Stimulated activated naive CD4-positive, alpha-beta T cell (primary cell): ENCODE results near the gene SCNN1A.

ENCODE experiments used
- DNase-seq, 6 experiments: peaks; one replicate each; lab custom pipeline; 2025; lab: John Stamatoyannopoulos, UW

The SCNN1A gene

GRCh38 chr12:6384499-6385436 lies 9.4 kb upstream of the SCNN1A start:
- no peak for DNase-seq

- peak in 1 of 6 experiments; percentile 20 for DNase-seq
Observed at GRCh38 chr12:6383572-6384498, 8.5 kb upstream of the SCNN1A start, which contains the start of gene LTBR. Gene LTBR (plus strand): TSS chr12:6384162. CDS start chr12:6384359, 197 bp downstream.

- DNase-seq: no peak
Observed at GRCh38 chr12:6382982-6383381, 7.6 kb upstream of the SCNN1A start.

- DNase-seq: no peak
Observed at GRCh38 chr12:6382371-6382770, 7.0 kb upstream of the SCNN1A start.

- no peak for DNase-seq
Observed at GRCh38 chr12:6380141-6381121, 5.1 kb upstream of the SCNN1A start.

- no peak for DNase-seq
Observed at GRCh38 chr12:6378709-6379472, 3.5 kb upstream of the SCNN1A start.

GRCh38 chr12:6377667-6377994 lies 2.3 kb upstream of the SCNN1A start:
- DNase-seq: no peak

DNA sequence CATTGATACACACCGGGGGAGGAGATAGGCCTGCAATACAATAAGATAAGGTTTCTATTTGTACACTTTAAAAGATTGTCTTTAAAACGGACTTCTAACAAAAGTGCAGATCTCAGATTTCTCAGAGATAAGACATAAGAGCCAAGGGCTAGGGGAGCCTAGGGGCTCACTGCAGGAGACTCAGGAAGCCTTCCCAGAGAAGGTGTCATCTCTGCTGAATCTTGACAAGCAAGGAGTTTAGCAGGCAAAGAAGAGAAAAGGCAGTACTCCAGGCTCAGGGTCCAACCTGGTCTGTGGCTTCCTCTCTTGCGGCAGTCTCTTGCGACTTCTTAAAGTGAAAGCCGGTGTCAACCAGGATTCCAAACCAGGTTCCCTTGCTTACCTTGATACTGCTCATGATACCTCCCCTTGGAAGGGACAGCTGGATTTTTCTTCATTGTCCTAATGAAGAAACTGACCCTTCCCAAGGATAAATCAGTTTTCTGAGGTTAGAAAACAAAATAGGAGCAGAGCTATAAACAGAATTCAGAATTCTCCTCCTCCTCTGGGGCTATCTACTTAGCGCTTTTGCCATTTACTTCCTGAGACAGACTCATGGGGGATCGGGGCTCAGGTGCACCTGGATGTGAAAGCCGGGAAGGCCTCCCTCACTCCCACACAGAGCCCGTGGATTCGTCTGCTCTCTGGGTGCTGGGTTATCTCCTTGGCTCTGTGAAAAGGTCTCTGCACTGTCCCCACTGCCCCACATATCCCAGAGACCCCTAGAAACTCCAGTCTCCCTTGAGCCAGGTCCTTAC lies 1.7 kb upstream of the SCNN1A start:
- peak in 2 of 6 experiments; percentile 27 to 43 for DNase-seq

- no peak for DNase-seq
Observed at GRCh38 chr12:6376079-6376869, 911 bp upstream of the SCNN1A start.

- no peak for DNase-seq
Observed at GRCh38 chr12:6374786-6375160, 590 bp downstream of the SCNN1A start.

- no peak for DNase-seq
Observed at GRCh38 chr12:6374028-6374785, 1.2 kb downstream of the SCNN1A start.

DNA sequence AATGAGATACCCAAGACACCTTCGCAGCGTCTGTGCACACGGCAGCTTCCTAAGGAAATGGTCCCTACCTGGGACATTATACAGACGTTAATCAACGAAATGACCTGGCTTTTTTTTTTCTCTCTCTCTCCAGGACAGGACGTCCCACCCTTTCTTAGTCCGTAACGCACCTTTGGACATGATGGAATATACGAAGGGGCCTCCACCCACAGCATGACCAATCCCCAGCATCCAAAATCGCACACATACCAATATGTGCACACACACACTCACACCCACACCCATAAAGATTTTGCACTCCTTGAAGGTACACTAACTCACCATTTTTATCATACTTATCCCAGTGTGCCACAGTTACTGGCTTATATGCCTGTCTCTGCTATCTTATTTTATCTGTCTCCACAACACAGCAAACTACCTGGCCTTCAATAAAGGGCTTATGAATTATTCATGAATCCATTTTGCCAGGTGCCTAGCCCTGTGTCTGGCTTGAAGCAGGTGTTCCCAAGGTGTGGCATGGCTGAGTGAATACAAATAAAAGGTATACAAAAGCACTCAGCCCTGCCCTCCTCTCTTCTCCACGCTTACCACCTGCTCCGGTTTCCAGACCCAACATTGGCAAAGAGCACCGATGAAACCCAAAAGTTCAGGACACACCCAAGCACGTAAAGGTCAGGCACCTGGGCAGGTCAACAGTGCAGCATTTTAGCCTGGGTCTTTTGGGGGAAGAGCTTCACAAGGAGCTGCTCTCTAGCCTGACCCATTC lies 2.2 kb downstream of the SCNN1A start:
- no peak for DNase-seq

GRCh38 chr12:6372403-6373003 lies 2.9 kb downstream of the SCNN1A start:
- no peak for DNase-seq

DNA sequence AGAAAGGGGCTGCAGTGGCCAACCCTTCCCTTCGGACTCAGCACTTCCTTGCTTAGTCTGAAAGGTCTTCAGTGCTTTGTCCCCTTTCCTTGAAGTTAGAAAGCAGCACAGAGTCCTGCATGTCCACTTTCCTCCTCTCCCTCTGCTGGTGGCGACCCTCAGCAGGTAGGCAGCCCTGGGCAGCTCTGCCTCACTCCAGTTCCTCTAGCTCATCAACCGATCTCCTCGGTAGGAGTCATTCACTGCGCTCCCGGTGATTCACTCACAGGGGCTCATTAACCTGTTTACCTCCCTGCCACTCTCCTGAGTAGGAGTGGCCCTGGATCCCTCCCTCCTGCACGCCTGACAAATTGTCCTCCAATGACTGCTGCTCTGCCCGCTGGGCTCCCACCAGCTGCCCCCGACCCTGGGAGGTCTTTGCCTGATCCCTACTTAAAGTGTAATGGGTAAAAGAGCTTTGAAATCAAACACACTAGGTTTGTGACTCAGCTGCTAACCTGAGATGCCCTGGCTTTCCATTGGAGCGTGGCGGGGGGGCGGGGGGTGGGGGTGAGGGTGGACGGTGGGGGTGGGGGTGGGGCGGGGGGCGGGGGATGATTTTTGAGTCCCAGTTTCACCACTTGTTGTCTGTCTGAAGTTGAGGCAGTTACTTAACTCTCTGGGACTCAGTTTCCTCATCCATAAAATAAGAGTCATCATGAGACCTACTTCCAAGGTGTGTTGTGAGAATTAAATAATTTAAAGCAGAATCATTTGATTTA lies 4.2 kb downstream of the SCNN1A start:
- no peak for DNase-seq

DNA sequence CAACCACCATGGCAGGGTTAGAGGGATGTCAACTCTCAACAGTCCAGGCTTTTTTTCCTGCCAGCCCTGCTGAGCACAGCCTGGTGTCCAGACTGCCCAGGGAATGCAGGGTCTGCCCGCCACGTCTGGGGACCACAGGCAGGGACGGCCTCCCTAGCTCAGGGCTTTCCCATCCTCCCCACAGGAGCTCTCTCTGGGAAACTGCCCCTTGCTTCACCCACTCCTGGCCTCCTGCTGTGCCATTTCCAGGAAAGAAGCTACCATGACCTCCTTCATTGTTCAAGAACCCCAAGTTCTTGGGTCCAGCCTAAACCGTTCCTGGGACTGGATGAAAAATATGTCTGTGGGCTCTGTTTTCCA lies 4.8 kb downstream of the SCNN1A start:
- DNase-seq: no peak

GRCh38 chr12:6369916-6370575 lies 5.3 kb downstream of the SCNN1A start:
- no peak for DNase-seq
